ENCODE results near the gene ACBD6.

- no peak for TF ChIP-seq CTCF (IDR thresholded peaks at IDR 0.05)
- TF ChIP-seq POLR2AphosphoS5 (IDR thresholded peaks at IDR 0.05; ENCODE audit: low read depth, low read length) = no peak
- TF ChIP-seq REST (IDR thresholded peaks at IDR 0.05; ENCODE audit: insufficient read depth in 1 of 2, low read depth in 2 of 2, low read length in 1 of 2) = no peak
- no peak for TF ChIP-seq TCF7L2 (IDR thresholded peaks at IDR 0.05; ENCODE audit: low read depth, low read length)
- no peak for TF ChIP-seq SIN3A (IDR thresholded peaks at IDR 0.05; ENCODE audit: borderline replicate concordance, insufficient read depth, low read depth, low read length)
Observed at GRCh38 chr1:180521474-180522212, 19.3 kb upstream of the ACBD6 start.

All from Panc1 (cell line).